Amniotic epithelial cell (primary cell): ENCODE results near the gene SPACA4.

Source experiments
- DNase-seq: peaks from one replicate; pipeline ENCODE4 v3.0.0-alpha.2; 2010; ENCODE audit warnings: low read depth

Gene SPACA4

GRCh38 chr19:48634424-48635262 lies 28.1 kb downstream of the SPACA4 start:
- peak; percentile 96 for DNase-seq

- DNase-seq = no peak
These were observed 28.9 kb downstream of the SPACA4 start for GRCh38 chr19:48635263-48635965.

GRCh38 chr19:48635966-48636858 lies 29.7 kb downstream of the SPACA4 start:
- DNase-seq = no peak

- DNase-seq = no peak
These were observed 30.4 kb downstream of the SPACA4 start, which contains the start of gene DBP for GRCh38 chr19:48636859-48637448. TSS of gene DBP (minus strand) at chr19:48637379. CDS start at chr19:48636994, 385 bp downstream.

GRCh38 chr19:48637449-48637947 lies 31.0 kb downstream of the SPACA4 start:
- peak; percentile 99 for DNase-seq

GRCh38 chr19:48637948-48638830 lies 31.6 kb downstream of the SPACA4 start:
- peak; percentile 98 for DNase-seq

GRCh38 chr19:48638831-48639381 lies 32.4 kb downstream of the SPACA4 start:
- DNase-seq = no peak

- DNase-seq = peak; percentile 42
These were observed 33.2 kb downstream of the SPACA4 start for GRCh38 chr19:48639483-48640375.

- no peak for DNase-seq
These were observed 35.3 kb downstream of the SPACA4 start for GRCh38 chr19:48641850-48642249.

- DNase-seq = no peak
These were observed 36.3 kb downstream of the SPACA4 start for GRCh38 chr19:48642862-48643261.

- no peak for DNase-seq
These were observed 37.8 kb downstream of the SPACA4 start for GRCh38 chr19:48644355-48644754.

GRCh38 chr19:48644839-48645619 lies 38.5 kb downstream of the SPACA4 start:
- peak; percentile 82 for DNase-seq

- DNase-seq = no peak
These were observed 39.1 kb downstream of the SPACA4 start for GRCh38 chr19:48645620-48646000.

- peak; percentile 52 for DNase-seq
These were observed 39.6 kb downstream of the SPACA4 start, which contains the start of gene CA11 for GRCh38 chr19:48646001-48646721. TSS of gene CA11 (minus strand) at chr19:48646187. CDS start at chr19:48645632, 555 bp downstream.

- peak; percentile 84 for DNase-seq
These were observed 40.2 kb downstream of the SPACA4 start for GRCh38 chr19:48646722-48647216.

GRCh38 chr19:48648134-48648533 lies 41.6 kb downstream of the SPACA4 start:
- no peak for DNase-seq

- DNase-seq = no peak
These were observed 44.6 kb downstream of the SPACA4 start for GRCh38 chr19:48650974-48651682.
